Measurements from ENCODE around the gene DRC1. TPM values are rescaled to one million over a fixed set of nuclear protein-coding genes. Genes with fewer than 3 reads are reported as not detected.

DRC1 gene
- total RNA-seq, 2 donors from 2014 or later = 0.33 to 0.48 TPM

- H3K27me3 Mint-ChIP-seq (ENCODE audit: insufficient read depth) = peaks cover 2% of the 10 kb centered on the region
- no peaks in the 10 kb centered on the region for H3K4me1 Mint-ChIP-seq
- WGBS, 2 experiments (ENCODE audit: insufficient coverage in 1 of 2, insufficient read length in 1 of 2) = 92 to 93% methylated on average over 13 to 19 of the region's 19 CpGs
- no peaks in the 10 kb centered on the region for H3K9me3 Mint-ChIP-seq
- Histone ChIP-seq H3K9me3 (ENCODE audit: control insufficient read depth, low read length) (no peaks in the 10 kb centered on the region), H3K27ac (ENCODE audit: low read depth, low read length) (no peak overlapping the region), H3K27me3 (ENCODE audit: control insufficient read depth, insufficient read depth, low read length, poor library complexity, severe bottlenecking) (no peaks in the 10 kb centered on the region), H3K4me3 (ENCODE audit: low read length) (no peak overlapping the region), H3K4me1 (ENCODE audit: control insufficient read depth, insufficient read depth, low read length) (no peaks in the 10 kb centered on the region), H3K9ac (ENCODE audit: extremely low read depth, low read length, poor library complexity, severe bottlenecking) (no peak overlapping the region), H3K36me3 (ENCODE audit: control insufficient read depth, insufficient read depth, low read length) (no peaks in the 10 kb centered on the region)
- TF ChIP-seq CTCF (conservative IDR thresholded peaks at IDR 0.05) = no peak
- DNase-seq = no peak
- no peak overlapping the region for H3K4me3 Mint-ChIP-seq
- no peaks in the 10 kb centered on the region for H3K36me3 Mint-ChIP-seq (ENCODE audit: low read depth)
- H3K27ac Mint-ChIP-seq = no peak overlapping the region
Measured at GRCh38 chr2:26489213-26489850, 87.6 kb downstream of the DRC1 start.

DNA sequence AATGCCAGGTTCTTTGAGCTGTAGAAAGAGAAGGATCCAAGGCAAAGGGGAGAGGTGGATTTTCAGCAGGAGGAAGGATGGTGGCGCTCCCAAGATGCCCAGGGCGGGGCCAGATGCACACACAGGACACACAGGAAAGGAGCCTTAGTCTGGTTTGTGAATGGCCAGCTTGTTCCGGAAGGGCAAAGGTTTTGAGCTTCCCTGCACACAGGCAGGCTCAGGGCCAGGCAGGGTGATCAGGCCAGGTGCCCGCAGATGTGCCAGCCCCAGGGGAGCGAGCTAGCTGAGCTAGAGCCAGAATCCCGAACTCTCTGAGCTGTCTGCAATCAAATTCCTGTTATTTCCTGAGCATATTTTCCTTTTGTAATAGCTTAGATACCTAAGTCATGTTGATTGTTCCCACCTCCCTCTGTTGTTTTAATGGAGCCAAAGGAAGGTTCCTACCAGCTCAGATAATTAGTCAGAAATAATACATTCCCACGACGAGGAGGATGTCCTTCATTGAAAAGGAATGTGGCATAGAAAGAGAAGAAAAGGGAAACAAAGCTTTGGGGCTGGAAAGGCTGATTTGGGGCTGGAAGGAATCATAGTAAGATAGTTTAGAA lies 89.9 kb downstream of the DRC1 start:
- H3K27me3 Mint-ChIP-seq (ENCODE audit: insufficient read depth) = peaks cover 2% of the 10 kb centered on the region
- no peak overlapping the region for H3K4me3 ChIP-seq (ENCODE audit: low read length)
- WGBS, 2 experiments (ENCODE audit: insufficient coverage in 1 of 2, insufficient read length in 1 of 2) = 87 to 88% methylated on average over 8 of the region's 8 CpGs
- H3K9me3 Mint-ChIP-seq = no peaks in the 10 kb centered on the region
- DNase-seq = no peak
- no peaks in the 10 kb centered on the region for H3K36me3 Mint-ChIP-seq (ENCODE audit: low read depth)
- no peaks in the 10 kb centered on the region for H3K4me1 ChIP-seq (ENCODE audit: control insufficient read depth, insufficient read depth, low read length)
- H3K27me3 ChIP-seq (ENCODE audit: control insufficient read depth, insufficient read depth, low read length, poor library complexity, severe bottlenecking) = no peaks in the 10 kb centered on the region
- TF ChIP-seq CTCF (conservative IDR thresholded peaks at IDR 0.05) = no peak
- H3K36me3 ChIP-seq (ENCODE audit: control insufficient read depth, insufficient read depth, low read length) = no peaks in the 10 kb centered on the region
- H3K9ac ChIP-seq (ENCODE audit: extremely low read depth, low read length, poor library complexity, severe bottlenecking) = no peak overlapping the region
- H3K4me3 Mint-ChIP-seq = no peak overlapping the region
- H3K9me3 ChIP-seq (ENCODE audit: control insufficient read depth, low read length) = no peaks in the 10 kb centered on the region
- no peak overlapping the region for H3K27ac Mint-ChIP-seq
- H3K4me1 Mint-ChIP-seq = peaks cover 6% of the 10 kb centered on the region
- H3K27ac ChIP-seq (ENCODE audit: low read depth, low read length) = no peak overlapping the region

DNA sequence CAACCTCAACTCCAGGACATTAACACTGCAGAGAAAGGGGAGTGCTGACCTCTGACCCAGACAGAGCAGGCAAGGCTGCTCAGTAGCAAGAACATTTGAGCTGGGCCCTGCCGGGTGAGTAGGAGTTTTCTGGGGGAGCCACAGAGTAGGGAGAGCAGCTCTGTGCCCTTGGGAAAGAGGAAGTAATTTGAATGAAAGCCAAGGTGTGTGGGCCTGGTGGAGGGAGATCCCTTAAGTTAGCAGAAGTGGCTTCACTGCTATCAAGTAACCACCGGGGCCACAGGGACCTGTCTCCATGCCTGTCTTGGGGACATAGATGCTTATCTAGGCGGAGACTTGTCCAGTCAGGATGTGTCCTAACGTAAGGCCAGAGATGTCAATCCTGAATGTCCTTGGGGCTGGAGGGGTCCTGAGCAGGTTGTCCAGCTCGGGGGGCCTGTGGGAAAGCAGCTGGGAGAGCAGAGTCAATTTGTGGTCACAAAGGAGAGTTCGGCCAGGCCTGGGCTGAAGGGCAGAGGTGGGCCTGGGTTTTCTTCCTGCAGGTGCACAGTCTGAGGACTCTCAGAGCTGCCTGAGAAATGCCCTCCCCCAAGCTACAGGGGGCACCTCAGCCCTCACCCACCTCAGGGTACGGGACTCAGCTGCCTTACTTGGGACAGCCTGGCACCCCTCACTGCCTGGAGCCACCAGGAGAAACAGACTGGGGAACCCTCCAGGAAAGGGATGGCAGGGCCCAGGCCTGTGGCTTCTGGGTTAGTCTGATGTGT lies 91.2 kb downstream of the DRC1 start:
- 90 to 97% methylated on average over 5 to 7 of the region's 7 CpGs for WGBS, 2 experiments (ENCODE audit: insufficient coverage in 1 of 2, insufficient read length in 1 of 2)
- H3K4me3 ChIP-seq (ENCODE audit: low read length) = no peak overlapping the region
- no peak overlapping the region for H3K27ac Mint-ChIP-seq
- H3K9me3 ChIP-seq (ENCODE audit: control insufficient read depth, low read length) = no peaks in the 10 kb centered on the region
- H3K27me3 ChIP-seq (ENCODE audit: control insufficient read depth, insufficient read depth, low read length, poor library complexity, severe bottlenecking) = no peaks in the 10 kb centered on the region
- TF ChIP-seq CTCF (conservative IDR thresholded peaks at IDR 0.05) = no peak
- no peaks in the 10 kb centered on the region for H3K36me3 Mint-ChIP-seq (ENCODE audit: low read depth)
- H3K4me1 Mint-ChIP-seq = peaks cover 8% of the 10 kb centered on the region
- H3K27me3 Mint-ChIP-seq (ENCODE audit: insufficient read depth) = no peaks in the 10 kb centered on the region
- no peaks in the 10 kb centered on the region for H3K36me3 ChIP-seq (ENCODE audit: control insufficient read depth, insufficient read depth, low read length)
- no peak overlapping the region for H3K4me3 Mint-ChIP-seq
- no peak overlapping the region for H3K27ac ChIP-seq (ENCODE audit: low read depth, low read length)
- no peaks in the 10 kb centered on the region for H3K9me3 Mint-ChIP-seq
- H3K4me1 ChIP-seq (ENCODE audit: control insufficient read depth, insufficient read depth, low read length) = no peaks in the 10 kb centered on the region
- no peak for DNase-seq
- no peak overlapping the region for H3K9ac ChIP-seq (ENCODE audit: extremely low read depth, low read length, poor library complexity, severe bottlenecking)

Measured in endodermal cell (in vitro differentiated cells).